OCI-LY7 (cell line): ENCODE results near the gene PYCARD. TPM values are rescaled to one million over a fixed set of nuclear protein-coding genes. Genes with fewer than 3 reads are reported as not detected.

Source experiments
- BruUV-seq: library from RNA; stranded (reverse); fragments of 400-500 nt; replicated peaks from 2 replicates; lab custom pipeline; 2021; lab: Mats Ljungman, UMichigan
- CTCF ChIA-PET: fragments of 300-600 bp; sonication (Branson Sonifier 250); formaldehyde crosslinking; loops from one replicate; lab custom pipeline; 2022; ENCODE audit warnings: antibody characterized with exemption; ENCODE audit not compliant: unreplicated experiment; lab: Charles Lee
- POLR2A ChIA-PET: fragments of 300-600 bp; sonication (Branson Sonifier 250); formaldehyde crosslinking; loops from one replicate; lab custom pipeline; 2022; ENCODE audit warnings: antibody characterized with exemption; lab: Charles Lee
- DNase-seq: peaks from one replicate; pipeline ENCODE4 v3.0.0-alpha.2; 2015; ENCODE audit warnings: low spot score
- H2AFZ ChIP-seq: fragments of 200-600 bp; sonication (generic), shearing (Covaris generic); 2 replicates; pipeline ENCODE4 v1.6.1; 2014; ENCODE audit warnings: mild to moderate bottlenecking, antibody characterized with exemption, low read length, moderate library complexity
- H3K27ac ChIP-seq: fragments of 200-600 bp; sonication (generic); 2 replicates; pipeline ENCODE4 v1.5.1; 2014; ENCODE audit warnings: mixed run types, low read depth, mild to moderate bottlenecking, moderate library complexity, low read length, inconsistent platforms; ENCODE audit not compliant: poor library complexity, severe bottlenecking
- H3K36me3 ChIP-seq: fragments of 200-600 bp; sonication (generic); 2 replicates; pipeline ENCODE4 v1.6.1; 2014; ENCODE audit warnings: mild to moderate bottlenecking, antibody characterized with exemption, low read length, moderate library complexity, mixed read lengths; ENCODE audit not compliant: insufficient read depth
- H3K4me1 ChIP-seq: fragments of 200-600 bp; sonication (generic); 2 replicates; pipeline ENCODE4 v1.5.1; 2014; ENCODE audit warnings: mild to moderate bottlenecking, low read length; ENCODE audit not compliant: insufficient read depth, poor library complexity, severe bottlenecking
- H3K4me2 ChIP-seq: fragments of 200-600 bp; sonication (generic); 2 replicates; pipeline ENCODE4 v1.6.1; 2014; ENCODE audit warnings: mild to moderate bottlenecking, low read length
- H3K4me3 ChIP-seq: fragments of 200-600 bp; sonication (generic); 2 replicates; pipeline ENCODE4 v1.5.1; 2014; ENCODE audit warnings: mild to moderate bottlenecking, low read depth, low read length; ENCODE audit not compliant: poor library complexity, severe bottlenecking
- H3K79me2 ChIP-seq: fragments of 200-600 bp; sonication (generic); 2 replicates; pipeline ENCODE4 v1.6.1; 2016; ENCODE audit warnings: low read depth, mild to moderate bottlenecking, low read length, moderate library complexity, mixed read lengths; ENCODE audit not compliant: insufficient read depth
- H3K9me2 ChIP-seq: fragments of 200-600 bp; sonication (generic); 2 replicates; pipeline ENCODE4 v1.6.1; 2016; ENCODE audit warnings: mild to moderate bottlenecking, low read length, mixed read lengths; ENCODE audit not compliant: insufficient read depth
- H3K9me3 ChIP-seq: fragments of 200-600 bp; sonication (generic); 2 replicates; pipeline ENCODE4 v1.6.1; 2014; ENCODE audit warnings: mild to moderate bottlenecking, mixed run types, low read length, mixed read lengths
- H4K20me1 ChIP-seq: fragments of 200-600 bp; sonication (generic); 2 replicates; pipeline ENCODE4 v1.6.1; 2014; ENCODE audit warnings: mild to moderate bottlenecking, antibody characterized with exemption, low read length, moderate library complexity, mixed read lengths; ENCODE audit not compliant: insufficient read depth
- CTCF ChIP-seq: fragments of 200-600 bp; sonication (generic); conservative IDR thresholded peaks from 2 replicates; pipeline ENCODE4 v1.5.1; 2014; ENCODE audit warnings: mild to moderate bottlenecking, antibody characterized with exemption, low read length, moderate library complexity, mixed read lengths
- EZH2phosphoT487 ChIP-seq: fragments of 200-600 bp; sonication (generic); IDR thresholded peaks from 2 replicates; pipeline ENCODE4 v1.6.1; 2018; ENCODE audit warnings: low read depth, borderline replicate concordance, mild to moderate bottlenecking, mixed run types, antibody characterized with exemption, low read length, moderate library complexity, mixed read lengths
- intact Hi-C: fragments of 100-400 bp; cut with micrococcal nuclease; formaldehyde crosslinking; loops from one replicate; pipeline ENCODE4 v1.10.0; 2022; ENCODE audit not compliant: unreplicated experiment
- total RNA-seq, 2 experiments: library from RNA; depleted of rRNA in 1 of 2; stranded (reverse); fragments of >200 nt in 1 of 2; shearing (Covaris generic) in 1 of 2; gene quantifications; 2 replicates each; pipeline ENCODE4 v1.2.3, GENCODE V29; 2014 to 2022

The PYCARD gene
- total RNA-seq, 2 experiments from 2014 or later = 5.5 to 14.8 TPM

GRCh38 chr16:31238041-31238440 lies 35.5 kb upstream of the PYCARD start:
- Histone ChIP-seq H3K79me2 (no peaks in the 10 kb centered on the region), H3K36me3 (no peaks in the 10 kb centered on the region), H3K9me3 (no peaks in the 10 kb centered on the region), H3K4me1 (no peaks in the 10 kb centered on the region), H3K4me3 (no peak overlapping the region), H2AFZ (no peak overlapping the region), H3K27ac (no peak overlapping the region), H3K9me2 (no peaks in the 10 kb centered on the region), H3K4me2 (no peak overlapping the region), H4K20me1 (no peaks in the 10 kb centered on the region)
- intact Hi-C loops = no loop called here
- DNase-seq = no peak
- ChIA-PET CTCF (no interaction called here), POLR2A (no interaction called here)
- TF ChIP-seq EZH2phosphoT487 (no peak), CTCF (no peak)
- BruUV-seq = no TSS peak

- H2AFZ ChIP-seq = no peak overlapping the region
- POLR2A ChIA-PET = no interaction called here
- BruUV-seq = no TSS peak
Measured at GRCh38 chr16:31229501-31229900, 26.9 kb upstream of the PYCARD start.

More at GRCh38 chr16:31229501-31229900, 26.9 kb upstream of the PYCARD start:
- Histone ChIP-seq H3K9me2 (no peaks in the 10 kb centered on the region), H3K9me3 (no peaks in the 10 kb centered on the region), H4K20me1 (no peaks in the 10 kb centered on the region), H3K79me2 (no peaks in the 10 kb centered on the region), H3K4me2 (no peak overlapping the region), H3K4me1 (no peaks in the 10 kb centered on the region), H3K36me3 (no peaks in the 10 kb centered on the region), H3K4me3 (no peak overlapping the region), H3K27ac (no peak overlapping the region)
- intact Hi-C loops = no loop called here
- no peak for DNase-seq
- CTCF ChIA-PET = no interaction called here
- TF ChIP-seq CTCF = no peak
- no peak for TF ChIP-seq EZH2phosphoT487
